ENCODE measurements around the gene SMYD5. TPM values are rescaled to one million over a fixed set of nuclear protein-coding genes. Genes with fewer than 3 reads are reported as not detected.

SMYD5 gene
- total RNA-seq, 1 donor from 2014 or later, result 10.1 TPM

DNA sequence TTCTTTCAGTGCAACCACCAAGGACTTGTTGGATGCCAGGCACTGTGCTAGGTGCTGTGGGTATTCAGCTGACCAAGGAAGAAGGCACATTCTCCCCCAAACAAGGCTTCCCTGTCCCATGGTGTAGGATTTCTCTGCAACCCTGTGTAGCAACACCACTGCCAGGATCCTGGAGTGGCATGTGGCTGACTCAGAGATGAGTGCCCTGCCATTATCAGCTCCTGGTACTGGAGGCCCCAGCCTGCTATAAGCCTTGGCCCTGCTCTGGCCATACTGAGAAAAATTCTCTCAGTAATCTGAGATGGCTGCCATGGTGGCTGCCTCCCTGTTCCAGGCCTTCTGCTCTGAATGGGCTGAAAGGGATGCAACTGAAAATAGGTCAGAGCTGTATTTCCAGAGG lies 4.3 kb downstream of the SMYD5 start:
- intact Hi-C loops (cut with DNase I), result loop anchor here (10.0 kb wide), 1 partner anchor 393 kb away; the partner anchor contains the start of gene EXOC6B
- TF ChIP-seq, protein P1, sequence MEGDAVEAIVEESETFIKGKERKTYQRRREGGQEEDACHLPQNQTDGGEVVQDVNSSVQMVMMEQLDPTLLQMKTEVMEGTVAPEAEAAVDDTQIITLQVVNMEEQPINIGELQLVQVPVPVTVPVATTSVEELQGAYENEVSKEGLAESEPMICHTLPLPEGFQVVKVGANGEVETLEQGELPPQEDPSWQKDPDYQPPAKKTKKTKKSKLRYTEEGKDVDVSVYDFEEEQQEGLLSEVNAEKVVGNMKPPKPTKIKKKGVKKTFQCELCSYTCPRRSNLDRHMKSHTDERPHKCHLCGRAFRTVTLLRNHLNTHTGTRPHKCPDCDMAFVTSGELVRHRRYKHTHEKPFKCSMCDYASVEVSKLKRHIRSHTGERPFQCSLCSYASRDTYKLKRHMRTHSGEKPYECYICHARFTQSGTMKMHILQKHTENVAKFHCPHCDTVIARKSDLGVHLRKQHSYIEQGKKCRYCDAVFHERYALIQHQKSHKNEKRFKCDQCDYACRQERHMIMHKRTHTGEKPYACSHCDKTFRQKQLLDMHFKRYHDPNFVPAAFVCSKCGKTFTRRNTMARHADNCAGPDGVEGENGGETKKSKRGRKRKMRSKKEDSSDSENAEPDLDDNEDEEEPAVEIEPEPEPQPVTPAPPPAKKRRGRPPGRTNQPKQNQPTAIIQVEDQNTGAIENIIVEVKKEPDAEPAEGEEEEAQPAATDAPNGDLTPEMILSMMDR (IDR thresholded peaks at IDR 0.05), result no peak
- no peak for DNase-seq (ENCODE audit: low spot score in 2 of 2)
- peaks cover 24 to 39% of the 10 kb centered on the region in 2 donors for H3K36me3 ChIP-seq
- H3K4me3 ChIP-seq, result no peak overlapping the region
- H3K4me1 ChIP-seq, result peaks cover 0 to 10% of the 10 kb centered on the region in 2 donors
- H3K27ac ChIP-seq, result no peak overlapping the region
- no peaks in the 10 kb centered on the region for H3K27me3 ChIP-seq
- no peaks in the 10 kb centered on the region for H3K9me3 ChIP-seq

GRCh38 chr2:73223821-73224220 lies 9.8 kb downstream of the SMYD5 start:
- TF ChIP-seq, protein P1 (IDR thresholded peaks at IDR 0.05), result no peak
- H3K27me3 ChIP-seq, result no peaks in the 10 kb centered on the region
- no peaks in the 10 kb centered on the region for H3K4me1 ChIP-seq
- no peak overlapping the region for H3K27ac ChIP-seq
- intact Hi-C loops (cut with DNase I), result no loop called here
- no peaks in the 10 kb centered on the region for H3K9me3 ChIP-seq
- peaks cover 51 to 73% of the 10 kb centered on the region in 2 donors for H3K36me3 ChIP-seq
- no peak overlapping the region for H3K4me3 ChIP-seq
- DNase-seq (ENCODE audit: low spot score in 2 of 2), result no peak

- TF ChIP-seq, protein P1 (IDR thresholded peaks at IDR 0.05), result no peak
- Histone ChIP-seq H3K27ac (no peak overlapping the region), H3K36me3 (peaks cover 49 to 70% of the 10 kb centered on the region in 2 donors), H3K9me3 (no peaks in the 10 kb centered on the region), H3K27me3 (no peaks in the 10 kb centered on the region), H3K4me1 (no peaks in the 10 kb centered on the region), H3K4me3 (no peak overlapping the region)
- intact Hi-C loops (cut with DNase I), result no loop called here
- DNase-seq (ENCODE audit: low spot score in 2 of 2), result no peak
Measured at GRCh38 chr2:73225513-73226360, 11.7 kb downstream of the SMYD5 start.

DNA sequence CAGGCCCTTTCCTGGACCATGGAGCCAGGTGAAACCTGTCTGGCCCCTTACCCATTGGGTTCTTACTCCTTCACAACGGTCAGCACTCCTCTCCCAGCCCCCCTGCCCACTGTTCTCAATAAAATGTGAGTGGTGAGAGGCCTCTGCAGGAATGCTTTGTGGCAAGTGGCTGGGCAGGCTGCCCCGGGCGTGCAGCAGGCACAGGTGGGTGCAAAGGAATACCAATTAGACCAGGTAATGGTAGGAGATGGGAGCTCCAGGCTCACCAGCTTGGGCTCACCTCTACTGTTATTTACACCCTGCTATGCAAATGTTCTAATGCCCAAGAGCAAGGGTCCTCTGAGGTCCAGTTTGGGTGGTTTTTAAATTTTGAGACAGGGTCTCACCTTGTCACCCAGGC lies 13.0 kb downstream of the SMYD5 start:
- Histone ChIP-seq H3K4me3 (no peak overlapping the region), H3K27me3 (no peaks in the 10 kb centered on the region), H3K9me3 (no peaks in the 10 kb centered on the region), H3K4me1 (no peaks in the 10 kb centered on the region), H3K36me3 (peaks cover 42 to 57% of the 10 kb centered on the region in 2 donors), H3K27ac (no peak overlapping the region)
- intact Hi-C loops (cut with DNase I), result no loop called here
- TF ChIP-seq, protein P1 (IDR thresholded peaks at IDR 0.05), result no peak
- DNase-seq (ENCODE audit: low spot score in 2 of 2), result no peak

GRCh38 chr2:73228631-73229030 lies 14.6 kb downstream of the SMYD5 start:
- TF ChIP-seq, protein P1 (IDR thresholded peaks at IDR 0.05), result no peak
- Histone ChIP-seq H3K27ac (no peak overlapping the region), H3K27me3 (no peaks in the 10 kb centered on the region), H3K4me1 (peaks cover 3 to 4% of the 10 kb centered on the region in 2 donors), H3K36me3 (peaks cover 27 to 42% of the 10 kb centered on the region in 2 donors), H3K4me3 (no peak overlapping the region), H3K9me3 (no peaks in the 10 kb centered on the region)
- no peak for DNase-seq (ENCODE audit: low spot score in 2 of 2)
- intact Hi-C loops (cut with DNase I), result no loop called here
